ENCODE results near the gene PRORP. TPM values are rescaled to one million over a fixed set of nuclear protein-coding genes. Genes with fewer than 3 reads are reported as not detected.
A peak's percentile ranks its signal among the peaks of the same experiment; 100 is the strongest.

Gene PRORP
- total and polyA plus RNA-seq, 9 of the 15 experiments (the other 6 are each of a cell fraction or from before 2014, with no cell fraction given): 21.9 to 48.7 (median 36.5) TPM

GRCh38 chr14:35121887-35122695 lies at the start of gene PRORP, which contains the start of gene PPP2R3C (continued):
- TF ChIP-seq ZNF717 (CRISPR knock-in tag; IDR thresholded peaks at IDR 0.05) (no peak), ZNF324 (CRISPR knock-in tag; IDR thresholded peaks at IDR 0.05) (no peak), DLX4 (CRISPR knock-in tag; IDR thresholded peaks at IDR 0.05) (no peak), SMAD1 (IDR thresholded peaks at IDR 0.05; ENCODE audit: low read depth, low read length, partially characterized antibody) (peak; percentile 12), SREBF2 (CRISPR knock-in tag; IDR thresholded peaks at IDR 0.05) (no peak), CBX8 (IDR thresholded peaks at IDR 0.05; ENCODE audit: borderline replicate concordance, extremely low read depth, low read depth, low read length, poor library complexity, severe bottlenecking) (no peak), BRD4 (IDR thresholded peaks at IDR 0.05) (peak; percentile 73), E2F3 (CRISPR knock-in tag; IDR thresholded peaks at IDR 0.05) (peak; percentile 83; the same call in 1 of the 2 replicates), ZNF785 (CRISPR knock-in tag; IDR thresholded peaks at IDR 0.05) (no peak), CHD2 (IDR thresholded peaks at IDR 0.05; ENCODE audit: low read depth, low read length) (no peak), PBX2 (CRISPR knock-in tag; IDR thresholded peaks at IDR 0.05; ENCODE audit: low read depth) (no peak), PBX2 (tag; conservative IDR thresholded peaks at IDR 0.05; ENCODE audit: low read depth) (no peak), SIRT6 (IDR thresholded peaks at IDR 0.05; ENCODE audit: low read depth, low read length) (no peak), HSF4 (CRISPR knock-in tag; IDR thresholded peaks at IDR 0.05; ENCODE audit: borderline replicate concordance) (no peak), CBX3 (IDR thresholded peaks at IDR 0.05; ENCODE audit: borderline replicate concordance in 1 of 2, low read length in 2 of 2) (no peak), ZEB2 (IDR thresholded peaks at IDR 0.05) (peak; percentile 64), NEUROD1 (IDR thresholded peaks at IDR 0.05; ENCODE audit: borderline replicate concordance, low read depth, low read length, partially characterized antibody) (no peak), DPF2 (IDR thresholded peaks at IDR 0.05) (0 out of 2 replicates have a peak, but pooled peaks have one; percentile 23), SIX5 (IDR thresholded peaks at IDR 0.05; ENCODE audit: borderline replicate concordance in 1 of 2, insufficient read depth in 1 of 2, low read depth in 1 of 2, low read length in 2 of 2) (peak; percentile 82 to 86; a peak in 3 of 4 replicates), ESRRB (CRISPR knock-in tag; IDR thresholded peaks at IDR 0.05; ENCODE audit: borderline replicate concordance) (no peak), NFE2 (IDR thresholded peaks at IDR 0.05; ENCODE audit: low read depth) (no peak)
- TF ChIP-seq, protein P1, sequence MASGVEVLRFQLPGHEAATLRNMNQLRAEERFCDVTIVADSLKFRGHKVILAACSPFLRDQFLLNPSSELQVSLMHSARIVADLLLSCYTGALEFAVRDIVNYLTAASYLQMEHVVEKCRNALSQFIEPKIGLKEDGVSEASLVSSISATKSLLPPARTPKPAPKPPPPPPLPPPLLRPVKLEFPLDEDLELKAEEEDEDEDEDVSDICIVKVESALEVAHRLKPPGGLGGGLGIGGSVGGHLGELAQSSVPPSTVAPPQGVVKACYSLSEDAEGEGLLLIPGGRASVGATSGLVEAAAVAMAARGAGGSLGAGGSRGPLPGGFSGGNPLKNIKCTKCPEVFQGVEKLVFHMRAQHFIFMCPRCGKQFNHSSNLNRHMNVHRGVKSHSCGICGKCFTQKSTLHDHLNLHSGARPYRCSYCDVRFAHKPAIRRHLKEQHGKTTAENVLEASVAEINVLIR (CRISPR knock-in tag; IDR thresholded peaks at IDR 0.05): peak; percentile 3; the same call in 1 of the 2 replicates
- TF ChIP-seq, protein P2, sequence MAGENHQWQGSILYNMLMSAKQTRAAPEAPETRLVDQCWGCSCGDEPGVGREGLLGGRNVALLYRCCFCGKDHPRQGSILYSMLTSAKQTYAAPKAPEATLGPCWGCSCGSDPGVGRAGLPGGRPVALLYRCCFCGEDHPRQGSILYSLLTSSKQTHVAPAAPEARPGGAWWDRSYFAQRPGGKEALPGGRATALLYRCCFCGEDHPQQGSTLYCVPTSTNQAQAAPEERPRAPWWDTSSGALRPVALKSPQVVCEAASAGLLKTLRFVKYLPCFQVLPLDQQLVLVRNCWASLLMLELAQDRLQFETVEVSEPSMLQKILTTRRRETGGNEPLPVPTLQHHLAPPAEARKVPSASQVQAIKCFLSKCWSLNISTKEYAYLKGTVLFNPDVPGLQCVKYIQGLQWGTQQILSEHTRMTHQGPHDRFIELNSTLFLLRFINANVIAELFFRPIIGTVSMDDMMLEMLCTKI (IDR thresholded peaks at IDR 0.05; ENCODE audit: partially characterized antibody): no peak
